Right lobe of liver (tissue), 4 donors: ENCODE results near the gene AATK.

Experiments
- CTCF ChIP-seq, 4 donors: fragments of 200-600 bp in 3 of 4; fragments of 450-650 bp in 1 of 4; IDR thresholded peaks; one replicate each; pipeline versions ENCODE4 v1.5.1 to v1.8.0; 2016 to 2022; ENCODE audit warnings: antibody characterized with exemption in 4 of 4, mild to moderate bottlenecking in 2 of 4
- POLR2A ChIP-seq: fragments of 450-650 bp; IDR thresholded peaks from one replicate; pipeline ENCODE4 v1.6.1; 2017; ENCODE audit warnings: antibody characterized with exemption, mild to moderate bottlenecking
- donor health status: DM: no; HTN: no; CAD: no.
- donor health status: DM: no; HTN: no; CAD: no.
- donor health status: DM: no; HTN: yes; CAD: no.

GRCh38 chr17:81097134-81097942 lies 68.7 kb downstream of the AATK start:
- TF ChIP-seq CTCF (IDR thresholded peaks at IDR 0.05) (peak; percentile 46 to 52 (median 50)), POLR2A (peak; percentile 34)
